ENCODE data around the gene NECTIN1.
"Not testable (repeated sequence)": the region's sequence is repeated elsewhere in the genome, so short reads cannot be mapped to it uniquely, and the experiment has no call there.

NECTIN1 gene

DNA sequence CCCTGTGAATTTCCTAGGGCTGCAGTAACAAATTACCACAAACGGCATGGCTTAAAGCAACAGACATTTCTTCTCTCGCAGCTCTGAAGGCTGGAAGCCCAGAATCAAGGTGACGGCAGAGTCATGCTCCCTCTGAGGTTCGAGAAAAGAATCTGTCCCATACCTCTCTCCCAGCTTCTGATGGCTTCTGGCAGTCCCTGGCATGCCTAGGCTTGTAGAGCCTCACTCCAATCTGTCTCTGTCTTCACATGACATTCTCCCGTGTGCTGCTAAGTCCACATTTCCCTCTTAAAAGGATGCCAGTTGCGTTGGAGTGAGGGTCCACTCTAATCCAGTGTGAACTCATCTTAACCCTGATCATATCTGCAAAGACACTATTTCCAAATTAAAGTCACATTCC, 116.2 kb downstream of the NECTIN1 start:
- no peak for DNase-seq

GRCh38 chr11:119610836-119611426, 118.1 kb downstream of the NECTIN1 start:
- DNase-seq = no peak

- no peak for DNase-seq
These were observed 120.2 kb downstream of the NECTIN1 start for GRCh38 chr11:119608781-119609180.

GRCh38 chr11:119608201-119608600, 120.8 kb downstream of the NECTIN1 start:
- no peak for DNase-seq

GRCh38 chr11:119607726-119608125, 121.3 kb downstream of the NECTIN1 start:
- DNase-seq = no peak

- DNase-seq = no peak
These were observed 123.8 kb downstream of the NECTIN1 start for GRCh38 chr11:119605137-119605665.

DNA sequence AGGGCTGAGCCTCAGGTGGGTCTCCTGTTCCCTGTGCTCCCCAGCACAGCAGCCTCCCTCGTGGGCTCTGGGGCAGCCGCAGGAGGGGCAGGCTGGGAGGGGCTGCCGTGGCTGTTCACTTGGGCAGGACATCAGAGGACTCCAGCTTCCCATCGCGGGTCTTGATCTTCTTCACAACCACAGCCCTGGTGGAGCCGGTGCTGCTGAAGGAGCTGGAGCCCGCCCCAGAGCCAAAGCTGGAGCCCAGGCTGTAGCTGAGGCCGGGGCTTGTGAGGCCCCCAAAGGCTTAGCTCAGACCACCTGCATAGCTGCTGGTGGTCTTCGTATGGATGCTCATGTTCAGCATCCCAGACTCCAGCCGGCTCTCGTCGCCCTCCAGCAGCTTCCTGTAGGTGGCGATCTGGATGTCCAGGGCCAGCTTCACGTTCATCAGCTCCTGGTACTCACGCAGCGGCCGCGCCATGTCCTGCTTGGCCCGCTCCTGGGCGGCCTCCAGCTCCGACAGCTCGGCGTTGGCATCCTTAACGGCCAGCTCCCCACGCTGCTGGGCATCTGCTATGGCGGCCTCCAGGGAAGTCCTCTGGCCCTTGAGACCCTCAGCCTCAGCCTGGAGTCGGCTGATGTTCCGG, 126.1 kb downstream of the NECTIN1 start:
- DNase-seq = no peak

GRCh38 chr11:119599864-119600541, 129.0 kb downstream of the NECTIN1 start:
- DNase-seq = no peak

GRCh38 chr11:119595941-119596340, 133.1 kb downstream of the NECTIN1 start:
- DNase-seq = not testable (repeated sequence)

- no peak for DNase-seq
These were observed 134.3 kb downstream of the NECTIN1 start for GRCh38 chr11:119594639-119595249.

- no peak for DNase-seq
These were observed 135.7 kb downstream of the NECTIN1 start for GRCh38 chr11:119593346-119593745.

GRCh38 chr11:119592642-119593041, 136.4 kb downstream of the NECTIN1 start:
- no peak for DNase-seq

GRCh38 chr11:119591836-119592310, 137.1 kb downstream of the NECTIN1 start:
- DNase-seq = no peak

DNA sequence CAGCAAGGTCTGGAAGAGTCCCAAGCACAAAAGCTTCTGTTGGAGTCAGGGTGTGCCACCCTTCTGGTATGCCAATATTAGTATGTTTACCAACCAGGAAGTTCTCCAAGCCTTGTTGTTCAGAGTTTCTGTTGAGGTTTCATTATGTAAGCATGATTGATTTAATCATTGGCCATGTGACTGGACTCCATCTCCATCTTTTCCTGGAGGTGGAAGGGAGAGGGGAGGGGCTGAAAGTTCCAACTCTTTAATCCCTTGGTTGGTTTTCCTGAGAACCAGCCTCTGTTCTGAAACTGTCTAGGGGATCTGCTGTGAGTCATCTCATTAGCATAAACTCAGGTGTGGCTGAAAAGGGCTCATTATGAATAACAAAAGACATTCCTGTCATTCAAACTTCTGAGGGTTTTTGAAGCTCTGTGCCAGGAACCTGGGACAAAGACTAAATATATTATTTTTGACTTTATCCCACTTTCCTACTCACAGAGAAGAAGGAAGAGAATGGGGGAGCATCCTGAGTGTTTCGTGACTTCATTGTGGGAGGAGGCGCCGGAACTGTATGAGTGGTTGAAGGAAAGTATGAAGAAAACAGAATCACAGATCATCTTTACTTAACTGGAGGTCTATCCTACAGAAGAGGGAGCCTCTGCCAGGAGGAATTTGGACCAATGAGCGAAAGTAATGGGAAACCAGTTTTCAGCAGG, 138.2 kb downstream of the NECTIN1 start:
- DNase-seq = no peak

GRCh38 chr11:119589001-119589400, 140.0 kb downstream of the NECTIN1 start:
- no peak for DNase-seq

Measured in activated gamma-delta T cell (primary cell).